K562 (cell line): Measurements from ENCODE around the gene DAZAP1. TPM values are rescaled to one million over a fixed set of nuclear protein-coding genes. Genes with fewer than 3 reads are reported as not detected.
A peak's percentile ranks its signal among the peaks of the same experiment; 100 is the strongest.

Experiments used
- FOS ChIP-seq: IDR thresholded peaks from 3 replicates; pipeline ENCODE4 v1.6.1; 2011; ENCODE audit not compliant: insufficient read length; ENCODE audit errors: extremely low read depth
- FOXM1 ChIP-seq, 2 experiments: fragments of 450-650 bp in 1 of 2; sonication (generic) in 1 of 2; formaldehyde crosslinking in 1 of 2; IDR thresholded peaks; 2 replicates each; pipeline versions ENCODE4 v1.6.1 to v1.9.0; 2017 to 2022; ENCODE audit warnings: low read depth in 2 of 2, mild to moderate bottlenecking in 2 of 2, missing genetic modification reagents in 1 of 2, moderate library complexity in 1 of 2
- HDAC1 ChIP-seq, 2 experiments: fragments of 450-650 bp; IDR thresholded peaks; 2 replicates each; pipeline ENCODE4 v1.6.1; 2016 to 2017; ENCODE audit warnings: inconsistent platforms in 1 of 2, mild to moderate bottlenecking in 1 of 2, moderate library complexity in 1 of 2
- HOXB6 ChIP-seq: fragments of 250-450 bp; sonication (Bioruptor Pico); IDR thresholded peaks from 2 replicates; pipeline ENCODE4 v1.5.1; 2022; ENCODE audit warnings: mild to moderate bottlenecking, borderline replicate concordance
- ILK ChIP-seq: fragments of 450-650 bp; IDR thresholded peaks from 2 replicates; pipeline ENCODE4 v1.6.1; 2016; ENCODE audit warnings: missing genetic modification characterization, low read depth, mild to moderate bottlenecking, missing compliant biosample characterization, moderate library complexity, borderline replicate concordance
- MCM7 ChIP-seq, 2 experiments: fragments of 450-650 bp; IDR thresholded peaks; 2 replicates each; pipeline ENCODE4 v1.6.1; 2016 to 2018
- NCOA4 ChIP-seq: fragments of 450-650 bp; IDR thresholded peaks from 2 replicates; pipeline ENCODE4 v1.6.1; 2018; ENCODE audit warnings: mild to moderate bottlenecking; ENCODE audit not compliant: partially characterized antibody
- PHF8 ChIP-seq: fragments of 200-600 bp; sonication (generic); IDR thresholded peaks from 2 replicates; pipeline ENCODE4 v1.6.1; 2012; ENCODE audit warnings: mixed run types, mild to moderate bottlenecking, inconsistent platforms, low read length, moderate library complexity, borderline replicate concordance
- POLR2B ChIP-seq: fragments of 450-650 bp; IDR thresholded peaks from 2 replicates; pipeline ENCODE4 v1.6.1; 2018; ENCODE audit warnings: low read depth; ENCODE audit not compliant: partially characterized antibody
- RBM15 ChIP-seq: fragments of 200-400 bp; formaldehyde crosslinking; IDR thresholded peaks from 2 replicates; pipeline ENCODE4 v1.6.1; 2018; ENCODE audit warnings: mild to moderate bottlenecking, low read length, moderate library complexity; ENCODE audit not compliant: insufficient read depth
- SNIP1 ChIP-seq: fragments of 450-650 bp; IDR thresholded peaks from 2 replicates; pipeline ENCODE4 v1.7.1; 2017; ENCODE audit warnings: low read depth, mild to moderate bottlenecking
- TOE1 ChIP-seq, 2 experiments: fragments of 450-650 bp in 1 of 2; sonication (generic) in 1 of 2; formaldehyde crosslinking in 1 of 2; IDR thresholded peaks; 2 replicates each; pipeline versions ENCODE4 v1.7.1 to v1.8.0; 2016 to 2022; ENCODE audit warnings: borderline replicate concordance in 2 of 2, mild to moderate bottlenecking in 2 of 2, antibody characterized with exemption in 1 of 2, inconsistent platforms in 1 of 2, low read depth in 1 of 2, missing genetic modification reagents in 1 of 2, moderate library complexity in 1 of 2
- ZNF124 ChIP-seq: sonication (generic); formaldehyde crosslinking; IDR thresholded peaks from 2 replicates; pipeline ENCODE4 v1.8.1; 2022; ENCODE audit warnings: missing genetic modification reagents
- ZNF217 ChIP-seq: sonication (generic); formaldehyde crosslinking; IDR thresholded peaks from 2 replicates; pipeline ENCODE4 v1.8.0; 2022; ENCODE audit warnings: mild to moderate bottlenecking, missing genetic modification reagents
- ZNF232 ChIP-seq: sonication (generic); formaldehyde crosslinking; IDR thresholded peaks from 2 replicates; pipeline ENCODE4 v1.8.0; 2022; ENCODE audit warnings: mild to moderate bottlenecking, missing genetic modification reagents
- ZNF311 ChIP-seq: fragments of 250-450 bp; sonication (Bioruptor Pico); IDR thresholded peaks from 2 replicates; pipeline ENCODE4 v1.4.0; 2020; ENCODE audit warnings: mild to moderate bottlenecking, moderate library complexity
- polyA plus RNA-seq, 8 experiments: library from polyadenylated mRNA; depleted of rRNA in 4 of 8; stranded (reverse) in 5 of 8; unstranded in 3 of 8; fragments of >200 nt; fragmentation: Nextera tagmentation in 2 of 8; fragmentation: Illumina TruSeq in 1 of 8; extraction: Ambion mirVana in 2 of 8; extraction: Trizol in 1 of 8; gene quantifications; 2 replicates each; pipeline versions ENCODE4 v1.2.1 to v1.2.3, GENCODE V29; 2011 to 2014; ENCODE audit warnings: inconsistent platforms in 1 of 8, missing spikeins in 1 of 8
- total RNA-seq, 7 experiments: library from RNA; depleted of rRNA in 6 of 7; stranded (reverse); fragments of >200 nt in 6 of 7; fragmentation: Illumina TruSeq in 2 of 7; extraction: Trizol in 2 of 7; gene quantifications; 2 replicates each; pipeline versions ENCODE4 v1.2.1 to v1.2.3, GENCODE V29; 2011 to 2021; ENCODE audit warnings: low replicate concordance in 1 of 7
- TF ChIP-seq, protein P1 (sequence below): fragments of 200-800 bp; sonication (Bioruptor generic); IDR thresholded peaks from 2 replicates; pipeline ENCODE4 v1.6.1; 2017; ENCODE audit warnings: missing genetic modification characterization, missing compliant biosample characterization
- TF ChIP-seq, protein P2 (sequence below): fragments of 450-650 bp; IDR thresholded peaks from 2 replicates; pipeline ENCODE4 v1.6.1; 2014; ENCODE audit warnings: low read depth, mild to moderate bottlenecking, moderate library complexity, borderline replicate concordance
- TF ChIP-seq, protein P3 (sequence below), 3 experiments: IDR thresholded peaks in 2 of 3; conservative IDR thresholded peaks in 1 of 3; 2 replicates each; pipeline ENCODE4 v1.5.1; 2011 to 2012; ENCODE audit warnings: low read length in 3 of 3, mild to moderate bottlenecking in 3 of 3, control low read depth in 2 of 3, improper control_type of control experiment in 1 of 3, inconsistent platforms in 1 of 3, low read depth in 1 of 3, mixed read lengths in 1 of 3, moderate library complexity in 1 of 3; ENCODE audit not compliant: insufficient read depth in 2 of 3
- TF ChIP-seq, protein P4 (sequence below): fragments of 450-650 bp; IDR thresholded peaks from 2 replicates; pipeline ENCODE4 v1.6.1; 2016; ENCODE audit warnings: missing biosample characterization, missing genetic modification characterization

The DAZAP1 gene
- total and polyA plus RNA-seq, 9 of the 15 experiments (the other 6 are each of a cell fraction or from before 2014, with no cell fraction given), result 10.8 to 289 (median 142) TPM

GRCh38 chr19:1438035-1438932 lies 30.9 kb downstream of the DAZAP1 start, which contains the start of gene RPS15 (continued):
- TF ChIP-seq PHF8 (peak; percentile 97), HOXB6 (CRISPR knock-in tag) (no peak), HDAC1 (IDR thresholded peaks at IDR 0.05) (no peak; a peak in 1 of 4 replicates), TOE1 (IDR thresholded peaks at IDR 0.05; ENCODE audit: borderline replicate concordance) (peak; percentile 72), TOE1 (CRISPR knock-in tag; IDR thresholded peaks at IDR 0.05; ENCODE audit: borderline replicate concordance, low read depth) (no peak), FOS (no peak), SNIP1 (peak; percentile 72; the same call in 1 of the 2 replicates), NCOA4 (no peak), ZNF232 (CRISPR knock-in tag) (no peak), ILK (no peak), POLR2B (peak; percentile 99), ZNF124 (CRISPR knock-in tag) (no peak), ZNF217 (CRISPR knock-in tag) (no peak), ZNF311 (no peak), RBM15 (peak; percentile 97), MCM7 (IDR thresholded peaks at IDR 0.05) (no peak), FOXM1 (IDR thresholded peaks at IDR 0.05; ENCODE audit: low read depth) (no peak), FOXM1 (CRISPR knock-in tag; IDR thresholded peaks at IDR 0.05; ENCODE audit: low read depth) (peak; percentile 48; the same call in 1 of the 2 replicates)
- TF ChIP-seq, protein P1, sequence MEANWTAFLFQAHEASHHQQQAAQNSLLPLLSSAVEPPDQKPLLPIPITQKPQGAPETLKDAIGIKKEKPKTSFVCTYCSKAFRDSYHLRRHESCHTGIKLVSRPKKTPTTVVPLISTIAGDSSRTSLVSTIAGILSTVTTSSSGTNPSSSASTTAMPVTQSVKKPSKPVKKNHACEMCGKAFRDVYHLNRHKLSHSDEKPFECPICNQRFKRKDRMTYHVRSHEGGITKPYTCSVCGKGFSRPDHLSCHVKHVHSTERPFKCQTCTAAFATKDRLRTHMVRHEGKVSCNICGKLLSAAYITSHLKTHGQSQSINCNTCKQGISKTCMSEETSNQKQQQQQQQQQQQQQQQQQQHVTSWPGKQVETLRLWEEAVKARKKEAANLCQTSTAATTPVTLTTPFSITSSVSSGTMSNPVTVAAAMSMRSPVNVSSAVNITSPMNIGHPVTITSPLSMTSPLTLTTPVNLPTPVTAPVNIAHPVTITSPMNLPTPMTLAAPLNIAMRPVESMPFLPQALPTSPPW (CRISPR knock-in tag), result peak; percentile 40
- TF ChIP-seq, protein P2, sequence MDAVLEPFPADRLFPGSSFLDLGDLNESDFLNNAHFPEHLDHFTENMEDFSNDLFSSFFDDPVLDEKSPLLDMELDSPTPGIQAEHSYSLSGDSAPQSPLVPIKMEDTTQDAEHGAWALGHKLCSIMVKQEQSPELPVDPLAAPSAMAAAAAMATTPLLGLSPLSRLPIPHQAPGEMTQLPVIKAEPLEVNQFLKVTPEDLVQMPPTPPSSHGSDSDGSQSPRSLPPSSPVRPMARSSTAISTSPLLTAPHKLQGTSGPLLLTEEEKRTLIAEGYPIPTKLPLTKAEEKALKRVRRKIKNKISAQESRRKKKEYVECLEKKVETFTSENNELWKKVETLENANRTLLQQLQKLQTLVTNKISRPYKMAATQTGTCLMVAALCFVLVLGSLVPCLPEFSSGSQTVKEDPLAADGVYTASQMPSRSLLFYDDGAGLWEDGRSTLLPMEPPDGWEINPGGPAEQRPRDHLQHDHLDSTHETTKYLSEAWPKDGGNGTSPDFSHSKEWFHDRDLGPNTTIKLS, result peak; percentile 91
- TF ChIP-seq, protein P3, sequence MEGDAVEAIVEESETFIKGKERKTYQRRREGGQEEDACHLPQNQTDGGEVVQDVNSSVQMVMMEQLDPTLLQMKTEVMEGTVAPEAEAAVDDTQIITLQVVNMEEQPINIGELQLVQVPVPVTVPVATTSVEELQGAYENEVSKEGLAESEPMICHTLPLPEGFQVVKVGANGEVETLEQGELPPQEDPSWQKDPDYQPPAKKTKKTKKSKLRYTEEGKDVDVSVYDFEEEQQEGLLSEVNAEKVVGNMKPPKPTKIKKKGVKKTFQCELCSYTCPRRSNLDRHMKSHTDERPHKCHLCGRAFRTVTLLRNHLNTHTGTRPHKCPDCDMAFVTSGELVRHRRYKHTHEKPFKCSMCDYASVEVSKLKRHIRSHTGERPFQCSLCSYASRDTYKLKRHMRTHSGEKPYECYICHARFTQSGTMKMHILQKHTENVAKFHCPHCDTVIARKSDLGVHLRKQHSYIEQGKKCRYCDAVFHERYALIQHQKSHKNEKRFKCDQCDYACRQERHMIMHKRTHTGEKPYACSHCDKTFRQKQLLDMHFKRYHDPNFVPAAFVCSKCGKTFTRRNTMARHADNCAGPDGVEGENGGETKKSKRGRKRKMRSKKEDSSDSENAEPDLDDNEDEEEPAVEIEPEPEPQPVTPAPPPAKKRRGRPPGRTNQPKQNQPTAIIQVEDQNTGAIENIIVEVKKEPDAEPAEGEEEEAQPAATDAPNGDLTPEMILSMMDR (IDR thresholded peaks at IDR 0.05 in 2 of 3, conservative IDR thresholded peaks at IDR 0.05 in 1 of 3; ENCODE audit: insufficient read depth in 2 of 3, low read depth in 1 of 3, low read length in 3 of 3), result peak; percentile 94 to 97 (median 97)
- TF ChIP-seq, protein P4, sequence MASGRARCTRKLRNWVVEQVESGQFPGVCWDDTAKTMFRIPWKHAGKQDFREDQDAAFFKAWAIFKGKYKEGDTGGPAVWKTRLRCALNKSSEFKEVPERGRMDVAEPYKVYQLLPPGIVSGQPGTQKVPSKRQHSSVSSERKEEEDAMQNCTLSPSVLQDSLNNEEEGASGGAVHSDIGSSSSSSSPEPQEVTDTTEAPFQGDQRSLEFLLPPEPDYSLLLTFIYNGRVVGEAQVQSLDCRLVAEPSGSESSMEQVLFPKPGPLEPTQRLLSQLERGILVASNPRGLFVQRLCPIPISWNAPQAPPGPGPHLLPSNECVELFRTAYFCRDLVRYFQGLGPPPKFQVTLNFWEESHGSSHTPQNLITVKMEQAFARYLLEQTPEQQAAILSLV (tag), result no peak
